ENCODE results near the gene AP2A2.

The AP2A2 gene

DNA sequence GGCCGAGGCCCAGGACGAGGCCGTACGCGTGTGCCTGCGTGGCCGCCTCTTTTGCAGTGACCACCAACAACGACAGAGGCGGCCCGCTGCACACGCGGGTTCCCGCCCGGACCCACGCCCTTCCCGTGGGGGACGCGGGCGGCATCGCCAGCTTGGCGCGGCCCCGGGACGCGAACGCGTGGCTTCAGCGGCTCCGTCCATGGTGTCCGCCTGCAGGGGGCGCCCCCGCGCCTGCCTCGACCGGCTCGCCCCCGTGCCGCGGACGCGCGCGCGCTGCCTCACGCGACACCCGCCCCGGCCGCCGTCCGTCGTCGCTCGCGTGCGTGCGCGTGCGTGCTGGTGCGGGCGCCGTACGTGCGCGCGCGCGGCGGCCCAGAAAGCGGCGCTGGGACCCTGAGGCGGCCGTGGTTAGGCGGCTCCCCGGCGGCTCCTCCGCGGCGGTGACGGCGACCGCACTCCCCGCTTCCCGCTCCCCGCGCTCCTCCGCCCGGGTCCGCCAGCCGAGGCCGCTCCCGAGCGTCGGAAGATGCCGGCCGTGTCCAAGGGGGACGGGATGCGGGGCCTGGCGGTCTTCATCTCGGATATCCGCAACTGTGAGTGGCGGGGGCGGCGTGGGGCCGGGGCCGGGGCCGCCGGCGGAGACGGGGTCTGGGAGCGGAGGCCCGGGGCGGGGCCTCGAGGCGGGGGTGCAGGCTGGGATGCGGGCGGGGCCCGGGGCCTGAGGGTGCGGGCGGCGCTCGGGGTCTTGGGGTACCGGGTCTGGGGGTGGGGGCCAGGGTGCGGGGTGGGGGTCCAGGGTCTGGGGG lies at the start of gene AP2A2:
Gene AP2A2 (plus strand): TSS at position 375 of the 806 bp plus-strand sequence. CDS start 152 bp downstream, at position 527.
- no peak for DNase-seq (ENCODE audit: low read depth)

GRCh38 chr11:876545-876944 lies 49.1 kb upstream of the AP2A2 start:
- DNase-seq (ENCODE audit: low read depth): no peak

GRCh38 chr11:877565-877964 lies 48.1 kb upstream of the AP2A2 start:
- no peak for DNase-seq (ENCODE audit: low read depth)

GRCh38 chr11:880447-880846 lies 45.2 kb upstream of the AP2A2 start:
- no peak for DNase-seq (ENCODE audit: low read depth)

DNA sequence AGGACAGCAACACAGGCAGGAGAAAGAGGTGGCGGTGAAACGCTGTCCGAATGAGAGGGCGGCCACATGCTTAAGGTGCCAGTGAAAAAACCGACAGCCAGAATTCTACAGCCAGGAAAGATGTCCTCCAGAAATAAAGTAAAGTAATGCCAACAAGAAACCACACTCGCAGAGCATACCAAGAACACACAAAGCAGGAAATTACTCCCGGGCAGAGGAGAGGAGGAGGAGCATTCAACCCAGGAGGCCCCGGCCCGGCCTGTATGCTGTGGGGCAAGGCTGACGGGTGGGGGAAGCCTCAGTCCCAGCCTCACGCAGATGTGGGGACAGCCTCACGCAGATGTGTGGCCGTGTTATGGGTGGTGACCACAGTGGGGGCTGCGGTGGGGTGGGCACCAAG lies 43.1 kb upstream of the AP2A2 start:
- DNase-seq (ENCODE audit: low read depth): no peak

GRCh38 chr11:883527-883926 lies 42.1 kb upstream of the AP2A2 start:
- no peak for DNase-seq (ENCODE audit: low read depth)

DNA sequence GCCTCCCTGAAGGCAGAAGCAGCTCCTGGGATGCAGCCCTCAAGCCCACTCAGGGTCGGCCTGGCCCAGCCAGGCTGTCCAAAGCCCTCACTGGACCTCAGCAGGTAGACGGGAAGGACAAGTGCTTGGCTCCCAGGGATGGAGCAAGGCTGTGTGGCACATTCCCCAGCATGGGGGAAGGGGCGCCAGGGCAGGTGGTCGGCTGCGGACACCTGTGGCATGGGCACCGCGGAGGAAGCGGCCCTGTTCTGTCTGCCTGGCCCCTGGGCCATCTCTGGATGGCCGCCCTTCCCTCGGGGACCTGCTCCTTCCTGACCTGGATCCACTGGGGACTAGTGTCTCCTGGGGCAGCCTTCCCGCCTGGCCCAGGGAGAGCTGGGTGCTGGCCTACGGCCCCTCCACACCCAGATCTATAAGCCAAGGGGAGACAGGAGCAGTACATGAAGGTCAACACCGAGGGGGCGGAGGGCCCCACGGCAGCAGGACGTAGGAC lies 41.0 kb upstream of the AP2A2 start:
- DNase-seq (ENCODE audit: low read depth): no peak

GRCh38 chr11:886568-886967 lies 39.1 kb upstream of the AP2A2 start:
- no peak for DNase-seq (ENCODE audit: low read depth)

DNA sequence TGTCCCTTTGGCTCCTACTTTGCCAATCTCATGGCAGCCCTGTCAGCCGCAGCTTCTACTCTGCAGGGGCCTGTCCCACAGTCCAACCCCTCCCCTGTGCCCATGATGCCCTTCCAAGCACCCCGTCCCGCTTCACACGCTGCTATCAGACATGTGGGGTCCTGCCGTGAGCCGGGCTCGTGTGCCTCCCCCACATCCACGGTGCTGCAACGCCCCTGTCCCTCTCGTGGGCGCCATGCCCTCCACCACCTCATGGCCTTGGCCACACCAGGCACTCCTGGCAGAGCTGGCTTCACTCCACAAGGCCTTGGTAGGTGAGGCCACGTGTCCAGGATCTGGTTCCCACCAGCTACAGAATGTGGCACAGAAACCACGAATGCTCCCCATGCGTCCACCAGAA lies 38.1 kb upstream of the AP2A2 start:
- DNase-seq (ENCODE audit: low read depth): no peak

DNA sequence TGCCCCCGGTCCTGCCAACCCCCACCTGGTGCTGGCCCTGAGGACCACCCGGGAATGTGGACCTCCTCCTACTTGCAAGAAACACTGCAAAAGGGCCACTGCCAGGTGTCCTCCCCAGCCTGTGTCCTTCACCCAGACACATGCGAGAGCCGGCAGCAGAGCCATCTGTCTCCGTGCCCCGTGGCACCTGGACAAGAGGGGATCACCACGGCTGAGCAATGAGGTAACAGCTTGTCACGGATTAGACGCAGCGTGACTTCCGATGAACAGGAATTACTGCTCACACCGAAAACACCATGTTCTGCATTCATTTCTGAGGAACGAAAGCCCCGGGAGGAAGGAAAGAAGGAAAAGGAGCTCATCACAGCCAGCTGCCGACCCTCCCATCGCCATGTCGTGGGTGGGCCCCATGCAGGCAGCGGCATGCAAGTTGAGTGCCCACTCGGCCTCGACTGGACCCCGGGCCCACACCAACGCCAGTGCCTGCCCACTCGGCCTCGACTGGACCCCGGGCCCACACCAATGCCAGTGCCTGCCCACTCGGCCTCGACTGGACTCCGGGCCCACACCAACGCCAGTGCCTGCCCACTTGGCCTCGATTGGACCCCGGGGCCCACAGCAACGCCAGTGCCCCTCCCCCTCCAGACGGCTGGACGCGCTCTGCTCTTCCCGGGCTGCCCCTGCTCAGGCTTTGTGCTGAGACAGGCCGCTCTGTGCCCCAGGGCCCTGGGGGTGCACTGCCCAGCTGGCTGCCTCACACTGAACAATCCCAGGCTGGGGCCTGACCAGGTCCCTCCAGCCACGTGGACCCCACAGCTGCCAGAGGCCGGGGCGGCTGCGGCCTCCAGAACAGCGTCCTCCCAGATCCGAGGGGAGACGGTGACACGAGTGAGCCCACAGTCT lies 37.1 kb upstream of the AP2A2 start:
- DNase-seq (ENCODE audit: low read depth): no peak

- DNase-seq (ENCODE audit: low read depth): no peak
Measured at GRCh38 chr11:889257-889656, 36.4 kb upstream of the AP2A2 start.

GRCh38 chr11:889687-890475 lies 35.8 kb upstream of the AP2A2 start:
- no peak for DNase-seq (ENCODE audit: low read depth)

GRCh38 chr11:890794-891540 lies 34.7 kb upstream of the AP2A2 start:
- DNase-seq (ENCODE audit: low read depth): no peak

DNA sequence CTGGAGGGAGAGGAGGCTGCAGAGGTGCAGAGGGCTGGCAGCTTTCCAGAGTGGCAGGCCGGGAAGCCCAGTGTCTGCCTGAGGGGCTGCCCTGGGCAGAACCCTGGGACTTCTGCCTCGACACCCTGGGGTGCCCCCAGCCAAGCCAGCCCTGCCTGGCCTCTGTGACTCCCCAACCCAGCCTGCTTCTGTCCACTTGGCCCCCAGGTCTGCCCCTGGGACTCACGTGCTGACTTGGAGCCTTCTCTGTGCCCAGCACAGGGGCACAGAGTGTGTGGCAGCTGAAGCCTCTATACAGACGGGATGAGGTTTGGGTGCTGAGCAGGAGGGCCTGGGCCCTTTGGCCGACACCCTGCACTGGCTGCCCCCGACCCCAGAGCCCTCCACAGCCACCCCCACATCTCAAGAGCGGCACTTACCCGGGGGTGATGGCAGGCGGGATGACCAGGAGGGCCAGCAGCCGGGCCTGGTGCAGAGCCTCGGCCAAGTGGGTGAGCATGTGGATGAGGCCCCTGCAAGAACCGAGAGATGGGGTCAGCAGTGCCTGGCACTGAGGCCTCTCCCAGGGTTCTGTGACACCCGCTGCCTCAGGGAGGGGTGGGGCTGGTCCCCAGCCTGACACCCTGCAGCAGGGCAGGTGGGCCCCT lies 32.5 kb upstream of the AP2A2 start:
- no peak for DNase-seq (ENCODE audit: low read depth)

GRCh38 chr11:894575-895201 lies 31.0 kb upstream of the AP2A2 start:
- no peak for DNase-seq (ENCODE audit: low read depth)

DNA sequence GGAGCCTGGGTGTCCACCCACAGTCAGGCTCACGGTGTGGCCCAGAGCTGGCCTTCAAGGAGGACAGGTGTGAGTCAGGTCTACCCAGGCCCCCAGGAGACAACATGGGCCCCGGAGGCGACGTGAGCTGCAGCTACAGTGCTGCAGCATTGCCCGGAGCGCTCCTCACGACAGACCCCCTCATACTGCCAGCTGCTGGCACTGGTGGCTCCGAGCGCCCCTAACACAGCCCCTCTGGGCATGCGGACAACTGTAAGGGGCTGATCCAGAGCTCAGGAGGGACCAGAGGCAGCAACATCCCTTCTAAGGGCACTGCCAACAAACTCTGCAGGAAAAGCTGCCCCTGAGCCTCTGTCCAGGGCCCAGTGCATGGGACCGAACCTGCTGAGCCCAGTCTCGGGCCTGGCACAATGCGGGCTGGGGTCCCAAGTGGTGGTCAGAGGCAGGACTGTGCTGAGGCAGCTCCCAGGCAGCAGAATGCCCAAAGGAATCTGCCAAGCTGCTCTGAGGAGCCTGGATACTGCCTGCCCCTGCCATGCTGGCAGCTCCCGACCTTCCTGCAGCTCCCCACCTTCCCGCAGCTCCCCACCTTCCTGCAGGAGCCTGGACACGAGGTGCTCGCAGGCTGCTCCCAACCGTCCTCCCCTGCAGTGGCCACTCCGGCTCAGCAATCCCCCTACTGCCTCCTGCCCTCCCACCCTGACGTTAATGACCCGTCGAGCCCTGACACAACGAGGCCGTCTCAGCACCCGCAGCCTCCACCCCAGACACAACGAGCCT lies 30.1 kb upstream of the AP2A2 start:
- DNase-seq (ENCODE audit: low read depth): no peak

GRCh38 chr11:897253-898142 lies 28.2 kb upstream of the AP2A2 start:
- DNase-seq (ENCODE audit: low read depth): no peak

GRCh38 chr11:898143-898511 lies 27.5 kb upstream of the AP2A2 start:
- no peak for DNase-seq (ENCODE audit: low read depth)
